AG10803 (cell line): ENCODE data around the gene ADM.

Experiments
- DNase-seq: peaks from one replicate; pipeline ENCODE4 v3.0.0; 2010; ENCODE audit warnings: low read depth
- H3K4me3 ChIP-seq: 2 replicates; pipeline ENCODE4 v1.5.1; 2011; ENCODE audit warnings: mild to moderate bottlenecking, low read length, control low read depth
- CTCF ChIP-seq: conservative IDR thresholded peaks from 2 replicates; pipeline ENCODE4 v1.5.1; 2011; ENCODE audit warnings: mild to moderate bottlenecking, low read length, control low read depth, inconsistent platforms

Gene ADM

GRCh38 chr11:10307400-10308200 lies 2.7 kb downstream of the ADM start:
- peak; percentile 72 for TF ChIP-seq CTCF
- peak overlapping the region; percentile 100 for H3K4me3 ChIP-seq
- peak; percentile 91 for DNase-seq

- DNase-seq: no peak
- H3K4me3 ChIP-seq: peak overlapping the region; percentile 100
- no peak for TF ChIP-seq CTCF
These were observed 3.5 kb downstream of the ADM start for GRCh38 chr11:10308201-10308954.

GRCh38 chr11:10309163-10310093 lies 4.6 kb downstream of the ADM start:
- peak overlapping the region; percentile 100 for H3K4me3 ChIP-seq
- peak; percentile 99 for DNase-seq
- TF ChIP-seq CTCF: peak; percentile 5; the same call in 1 of the 2 replicates

DNA sequence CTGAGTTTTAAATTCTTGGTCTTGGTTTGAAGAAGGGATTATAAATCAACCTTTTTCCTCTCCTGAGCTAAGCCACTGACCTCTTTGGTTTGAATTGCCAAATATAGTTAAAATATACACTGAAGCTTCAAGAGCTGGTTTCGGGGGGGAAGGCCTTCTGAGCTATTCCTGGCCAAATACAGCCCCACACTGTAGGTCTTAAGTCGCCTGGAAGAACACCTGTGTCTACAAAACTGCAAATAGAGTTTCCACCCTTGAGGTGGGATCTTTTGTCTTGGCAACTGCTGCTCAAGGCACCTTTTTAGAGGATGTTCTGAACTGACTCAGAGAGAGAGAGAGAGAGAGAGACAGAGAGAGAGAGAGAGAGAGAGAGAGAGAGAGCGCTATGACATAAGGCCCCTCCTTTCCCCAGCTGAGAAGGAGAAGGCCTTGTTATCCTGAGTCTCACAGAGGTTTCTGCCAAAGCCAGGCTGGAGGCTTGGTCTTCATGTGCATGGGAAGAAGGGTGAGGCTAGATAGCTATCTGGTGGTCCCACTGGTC lies 5.5 kb downstream of the ADM start:
- no peak overlapping the region for H3K4me3 ChIP-seq
- no peak for TF ChIP-seq CTCF
- DNase-seq: peak; percentile 73

GRCh38 chr11:10311802-10312201 lies 6.9 kb downstream of the ADM start:
- no peak overlapping the region for H3K4me3 ChIP-seq
- DNase-seq: no peak
- no peak for TF ChIP-seq CTCF

DNA sequence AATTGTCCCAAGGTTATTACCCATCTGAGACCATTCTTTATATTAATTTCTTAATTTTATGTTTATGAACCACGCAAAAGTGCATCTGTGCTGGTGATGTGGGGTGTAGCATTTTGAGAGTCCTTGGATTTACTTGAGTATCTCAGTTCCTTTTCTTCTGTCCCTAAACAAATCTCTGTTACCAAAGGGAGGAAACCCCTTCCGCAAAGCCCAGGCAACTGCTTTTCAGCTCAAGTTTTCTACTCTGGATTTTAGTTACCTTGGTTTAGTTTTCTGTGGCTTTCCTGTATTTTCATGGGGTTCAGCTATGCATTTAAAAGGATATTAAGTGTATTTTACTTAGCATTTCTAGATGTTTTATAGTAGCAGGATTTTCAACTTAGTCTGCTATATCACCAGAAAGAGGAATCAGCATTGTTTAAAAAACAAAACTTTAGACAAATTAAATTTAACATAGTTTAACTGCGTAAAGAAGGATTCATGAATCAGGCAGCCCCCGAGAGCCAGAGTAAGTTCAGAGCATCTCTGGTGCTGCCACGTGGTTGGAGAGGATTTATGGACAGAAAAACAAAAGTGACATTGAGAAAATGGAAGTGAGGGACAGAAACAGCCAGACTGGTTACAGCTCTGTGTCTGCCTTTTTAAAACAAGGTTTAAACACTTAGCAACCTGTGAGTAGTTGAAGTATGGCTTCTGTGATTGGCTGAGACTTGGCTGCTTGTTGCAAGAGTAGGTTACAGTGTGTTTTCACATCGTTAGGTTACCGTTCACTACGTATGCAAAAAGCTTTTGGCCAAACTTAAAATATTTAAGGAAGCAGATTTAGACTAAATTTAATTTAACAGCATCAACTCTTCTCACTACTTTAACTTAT lies 9.6 kb downstream of the ADM start:
- peak; percentile 65 for DNase-seq
- TF ChIP-seq CTCF: no peak
- H3K4me3 ChIP-seq: no peak overlapping the region
